ENCODE measurements around the gene ATP2C2. TPM values are rescaled to one million over a fixed set of nuclear protein-coding genes. Genes with fewer than 3 reads are reported as not detected.
"Not testable (repeated sequence)": the region's sequence is repeated elsewhere in the genome, so short reads cannot be mapped to it uniquely, and the experiment has no call there.

ATP2C2 gene
- total and polyA plus RNA-seq, 4 donors: 21.3 to 96.8 (median 37.5) TPM

DNA sequence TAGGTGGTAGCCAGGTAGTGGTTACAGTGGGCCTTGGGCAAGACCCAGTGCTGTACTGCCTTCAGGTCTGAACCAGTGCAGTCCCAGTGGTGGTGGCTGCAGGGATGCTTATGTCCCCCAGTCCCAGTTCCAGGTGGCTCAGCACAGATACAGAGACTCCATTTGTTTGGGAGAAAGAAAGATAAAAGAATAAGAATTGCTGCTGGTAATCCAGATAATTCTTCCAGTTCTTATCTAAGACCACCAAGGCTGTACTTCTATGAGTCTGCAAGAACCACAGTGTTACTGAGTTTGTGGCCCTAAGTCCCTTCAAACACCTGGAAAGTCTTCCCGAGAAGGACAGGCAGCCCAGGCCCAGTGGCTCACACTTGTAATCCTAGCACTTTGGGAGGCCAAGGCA is 33.9 kb upstream of the ATP2C2 start:
- Histone ChIP-seq H3K9ac (ENCODE audit: insufficient read depth in 1 of 2, low read length in 2 of 2) (no peak overlapping the region), H3K36me3 (ENCODE audit: control insufficient read depth in 4 of 4, insufficient read depth in 4 of 4, low read length in 4 of 4) (peaks cover 0 to 2% (median 0%) of the 10 kb centered on the region in 4 donors), H3K4me1 (ENCODE audit: control insufficient read depth in 5 of 5, insufficient read depth in 5 of 5, low read length in 5 of 5) (no peaks in the 10 kb centered on the region), H3K4me3 (no peak overlapping the region), H3K9me3 (ENCODE audit: control insufficient read depth in 4 of 4, insufficient read depth in 3 of 4, low read length in 3 of 4) (peaks cover 0 to 4% (median 0%) of the 10 kb centered on the region in 4 donors), H3K27me3 (ENCODE audit: control insufficient read depth in 3 of 3, insufficient read depth in 3 of 3, low read length in 2 of 3) (no peaks in the 10 kb centered on the region), H3K27ac (ENCODE audit: low read depth in 1 of 2, low read length in 1 of 2) (no peak overlapping the region)
- DNase-seq: no peak
- ATAC-seq (ENCODE audit: insufficient read depth, low FRiP score): no peak
- TF ChIP-seq, protein P1, sequence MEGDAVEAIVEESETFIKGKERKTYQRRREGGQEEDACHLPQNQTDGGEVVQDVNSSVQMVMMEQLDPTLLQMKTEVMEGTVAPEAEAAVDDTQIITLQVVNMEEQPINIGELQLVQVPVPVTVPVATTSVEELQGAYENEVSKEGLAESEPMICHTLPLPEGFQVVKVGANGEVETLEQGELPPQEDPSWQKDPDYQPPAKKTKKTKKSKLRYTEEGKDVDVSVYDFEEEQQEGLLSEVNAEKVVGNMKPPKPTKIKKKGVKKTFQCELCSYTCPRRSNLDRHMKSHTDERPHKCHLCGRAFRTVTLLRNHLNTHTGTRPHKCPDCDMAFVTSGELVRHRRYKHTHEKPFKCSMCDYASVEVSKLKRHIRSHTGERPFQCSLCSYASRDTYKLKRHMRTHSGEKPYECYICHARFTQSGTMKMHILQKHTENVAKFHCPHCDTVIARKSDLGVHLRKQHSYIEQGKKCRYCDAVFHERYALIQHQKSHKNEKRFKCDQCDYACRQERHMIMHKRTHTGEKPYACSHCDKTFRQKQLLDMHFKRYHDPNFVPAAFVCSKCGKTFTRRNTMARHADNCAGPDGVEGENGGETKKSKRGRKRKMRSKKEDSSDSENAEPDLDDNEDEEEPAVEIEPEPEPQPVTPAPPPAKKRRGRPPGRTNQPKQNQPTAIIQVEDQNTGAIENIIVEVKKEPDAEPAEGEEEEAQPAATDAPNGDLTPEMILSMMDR (IDR thresholded peaks at IDR 0.05; ENCODE audit: control extremely low read depth, extremely low read depth): no peak
- 95% methylated on average over 1 of the region's 1 CpG for WGBS, 2 donors

- H3K27ac ChIP-seq (ENCODE audit: low read depth in 1 of 2, low read length in 1 of 2); H3K36me3 ChIP-seq (ENCODE audit: control insufficient read depth in 4 of 4, insufficient read depth in 4 of 4, low read length in 4 of 4); ATAC-seq (ENCODE audit: insufficient read depth, low FRiP score); H3K4me3 ChIP-seq; DNase-seq; H3K9me3 ChIP-seq (ENCODE audit: control insufficient read depth in 4 of 4, insufficient read depth in 3 of 4, low read length in 3 of 4); H3K9ac ChIP-seq (ENCODE audit: insufficient read depth in 1 of 2, low read length in 2 of 2); H3K27me3 ChIP-seq (ENCODE audit: control insufficient read depth in 3 of 3, insufficient read depth in 3 of 3, low read length in 2 of 3); H3K4me1 ChIP-seq (ENCODE audit: control insufficient read depth in 5 of 5, insufficient read depth in 5 of 5, low read length in 5 of 5): not testable (repeated sequence)
Measured at GRCh38 chr16:84337236-84337635, 31.1 kb upstream of the ATP2C2 start.

- no peak for ATAC-seq (ENCODE audit: insufficient read depth, low FRiP score)
- Histone ChIP-seq H3K4me3 (no peak overlapping the region), H3K36me3 (ENCODE audit: control insufficient read depth in 4 of 4, insufficient read depth in 4 of 4, low read length in 4 of 4) (no peaks in the 10 kb centered on the region), H3K27me3 (ENCODE audit: control insufficient read depth in 3 of 3, insufficient read depth in 3 of 3, low read length in 2 of 3) (no peaks in the 10 kb centered on the region), H3K27ac (ENCODE audit: low read depth in 1 of 2, low read length in 1 of 2) (no peak overlapping the region), H3K4me1 (ENCODE audit: control insufficient read depth in 5 of 5, insufficient read depth in 5 of 5, low read length in 5 of 5) (no peaks in the 10 kb centered on the region), H3K9me3 (ENCODE audit: control insufficient read depth in 4 of 4, insufficient read depth in 3 of 4, low read length in 3 of 4) (peaks cover 0 to 3% (median 0%) of the 10 kb centered on the region in 4 donors), H3K9ac (ENCODE audit: insufficient read depth in 1 of 2, low read length in 2 of 2) (no peak overlapping the region)
- no peak for DNase-seq
- TF ChIP-seq, protein P1 (IDR thresholded peaks at IDR 0.05; ENCODE audit: control extremely low read depth, extremely low read depth): no peak
- 64 to 74% methylated on average over 5 of the region's 5 CpGs for WGBS, 2 donors
Measured at GRCh38 chr16:84339311-84339710, 29.0 kb upstream of the ATP2C2 start.

DNA sequence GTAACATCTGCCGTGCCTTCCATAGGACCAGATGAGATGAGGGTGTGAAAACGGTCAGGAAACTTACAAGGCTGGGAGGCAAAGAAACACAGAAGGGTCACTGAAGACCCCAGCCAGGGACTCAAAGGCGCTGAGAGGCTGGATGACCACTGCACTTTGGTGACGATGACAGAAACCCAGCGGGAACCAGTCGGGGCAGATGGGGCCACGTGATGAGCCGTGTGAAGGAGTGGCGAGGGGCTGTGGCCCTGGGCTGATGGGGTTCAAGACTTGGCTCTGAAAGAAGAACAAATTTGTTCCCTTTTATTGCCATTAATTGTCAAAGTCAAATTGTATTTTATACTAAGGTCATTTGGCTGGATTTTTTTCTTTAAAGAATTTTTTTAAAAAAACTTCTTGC is 28.6 kb upstream of the ATP2C2 start:
- Histone ChIP-seq H3K27ac (ENCODE audit: low read depth in 1 of 2, low read length in 1 of 2) (no peak overlapping the region), H3K9me3 (ENCODE audit: control insufficient read depth in 4 of 4, insufficient read depth in 3 of 4, low read length in 3 of 4) (peaks cover 0 to 1% (median 0%) of the 10 kb centered on the region in 4 donors), H3K4me1 (ENCODE audit: control insufficient read depth in 5 of 5, insufficient read depth in 5 of 5, low read length in 5 of 5) (no peaks in the 10 kb centered on the region), H3K36me3 (ENCODE audit: control insufficient read depth in 4 of 4, insufficient read depth in 4 of 4, low read length in 4 of 4) (no peaks in the 10 kb centered on the region), H3K9ac (ENCODE audit: insufficient read depth in 1 of 2, low read length in 2 of 2) (no peak overlapping the region), H3K27me3 (ENCODE audit: control insufficient read depth in 3 of 3, insufficient read depth in 3 of 3, low read length in 2 of 3) (no peaks in the 10 kb centered on the region), H3K4me3 (no peak overlapping the region)
- no peak for DNase-seq
- 77 to 79% methylated on average over 9 of the region's 9 CpGs for WGBS, 2 donors
- TF ChIP-seq, protein P1 (IDR thresholded peaks at IDR 0.05; ENCODE audit: control extremely low read depth, extremely low read depth): no peak
- ATAC-seq (ENCODE audit: insufficient read depth, low FRiP score): no peak
